ENCODE data around the gene RGL3.

Gene RGL3

DNA sequence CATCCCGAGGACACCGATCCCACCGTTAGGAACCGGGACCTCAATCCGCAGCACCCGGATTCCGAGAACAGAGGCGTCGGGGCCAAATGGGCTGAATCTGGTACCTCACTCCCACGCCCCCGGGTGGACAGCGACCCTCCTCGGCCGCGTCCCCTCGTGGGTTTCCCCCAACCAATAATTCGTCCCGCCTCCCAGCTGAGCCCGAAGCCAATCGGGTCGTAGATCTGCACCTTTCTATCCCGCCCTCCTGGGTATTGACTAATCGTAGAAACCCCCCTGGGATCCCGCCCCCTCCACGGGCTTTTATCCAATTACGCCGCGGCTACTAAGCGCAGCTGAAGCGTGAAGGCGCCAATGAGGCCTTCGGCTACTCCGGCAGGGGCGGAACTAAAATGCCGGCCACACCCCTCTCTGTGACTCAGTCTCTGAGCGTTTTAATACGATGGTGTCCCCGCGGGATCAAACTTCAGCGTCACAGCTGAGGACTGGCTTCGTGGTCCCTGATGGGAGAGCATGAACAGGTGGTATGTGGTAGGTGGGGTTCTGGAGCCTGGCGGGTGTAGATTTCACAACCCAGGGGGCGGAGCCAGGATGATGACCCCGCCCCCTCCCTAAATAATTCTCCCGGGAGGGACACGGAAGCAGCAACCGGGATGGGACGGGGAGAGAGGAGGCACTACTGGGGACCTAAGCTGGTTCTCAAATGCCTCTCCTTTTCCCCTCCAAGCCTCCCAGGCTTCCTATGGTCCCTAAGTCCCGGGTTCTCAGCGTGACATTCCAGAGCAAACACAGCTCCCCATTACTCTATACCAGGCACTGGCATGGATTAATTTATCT lies 72.8 kb downstream of the RGL3 start, which contains the start of the genes CCDC159 and TMEM205:
TSS of gene CCDC159 (plus strand) at position 416 of the 837 bp plus-strand sequence. CDS start at position 504, 88 bp downstream.
TSS of gene TMEM205 (minus strand) at position 165 of the 837 bp plus-strand sequence. CDS start 649 bp downstream, outside the sequence.
- Histone ChIP-seq H3K9me3 (ENCODE audit: control insufficient read depth in 2 of 2, low read length in 2 of 2) (no peaks in the 10 kb centered on the region), H3K27ac (ENCODE audit: low read depth in 2 of 2, low read length in 2 of 2) (peak within 1 kb of the TSS; percentile 84 to 87), H3K4me1 (ENCODE audit: control insufficient read depth in 2 of 2, insufficient read depth in 2 of 2, low read length in 2 of 2) (peaks cover 16 to 25% of the 10 kb centered on the region in 2 donors), H3K27me3 (ENCODE audit: control insufficient read depth in 2 of 2, insufficient read depth in 2 of 2, low read length in 2 of 2) (no peaks in the 10 kb centered on the region), H3K9ac (ENCODE audit: low read depth in 1 of 2, low read length in 2 of 2) (peak within 1 kb of the TSS; percentile 85 to 90), H3K4me3 (ENCODE audit: low read length in 2 of 2) (peak within 1 kb of the TSS; percentile 94 to 96), H3K36me3 (ENCODE audit: control insufficient read depth in 2 of 2, insufficient read depth in 2 of 2, low read length in 2 of 2) (no peaks in the 10 kb centered on the region)

DNA sequence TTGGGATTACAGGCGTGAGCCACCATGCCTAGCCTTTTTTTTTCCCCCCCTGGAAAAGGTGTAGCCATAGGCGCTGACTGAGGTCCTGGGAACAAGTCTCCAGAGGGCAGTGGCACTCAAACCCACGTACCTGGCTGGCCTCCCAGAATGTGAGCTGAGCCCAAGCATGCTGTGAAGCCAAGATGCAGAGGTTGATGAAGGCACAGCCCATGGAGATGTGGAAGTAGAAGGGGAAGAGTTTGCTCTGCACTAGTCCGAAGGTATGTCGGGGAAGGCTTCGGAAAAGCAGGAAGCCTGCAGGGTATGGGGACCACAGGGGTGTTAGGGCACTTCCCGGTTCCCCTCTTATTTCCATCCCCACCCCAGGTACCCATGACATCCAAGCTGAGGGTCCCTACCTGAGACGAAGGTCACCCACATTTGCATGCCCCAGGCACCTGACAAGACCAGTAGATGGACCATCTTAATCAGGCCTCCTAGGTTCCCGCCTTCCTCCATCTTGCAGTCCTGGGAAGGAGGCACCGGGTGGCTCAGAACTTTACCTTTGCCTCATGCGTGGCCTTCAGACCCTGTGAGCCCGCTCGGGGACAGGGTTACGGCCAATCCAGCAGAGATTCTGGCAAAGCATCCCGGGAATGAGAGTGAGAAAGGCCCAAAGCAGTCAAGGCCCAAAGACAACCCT lies 73.9 kb downstream of the RGL3 start:
- Histone ChIP-seq H3K9ac (ENCODE audit: low read depth in 1 of 2, low read length in 2 of 2) (peak overlapping the region; percentile 5 to 90), H3K36me3 (ENCODE audit: control insufficient read depth in 2 of 2, insufficient read depth in 2 of 2, low read length in 2 of 2) (no peaks in the 10 kb centered on the region), H3K4me1 (ENCODE audit: control insufficient read depth in 2 of 2, insufficient read depth in 2 of 2, low read length in 2 of 2) (peaks cover 16 to 25% of the 10 kb centered on the region in 2 donors), H3K27ac (ENCODE audit: low read depth in 2 of 2, low read length in 2 of 2) (no peak overlapping the region), H3K4me3 (ENCODE audit: low read length in 2 of 2) (peak overlapping the region; percentile 94 to 96), H3K27me3 (ENCODE audit: control insufficient read depth in 2 of 2, insufficient read depth in 2 of 2, low read length in 2 of 2) (no peaks in the 10 kb centered on the region), H3K9me3 (ENCODE audit: control insufficient read depth in 2 of 2, low read length in 2 of 2) (no peaks in the 10 kb centered on the region)

Data from mucosa of rectum (tissue), 2 donors.